GM21423 (cell line): Measurements from ENCODE around the gene WWP2.
"Not testable (repeated sequence)": the region's sequence is repeated elsewhere in the genome, so short reads cannot be mapped to it uniquely, and the experiment has no call there.

Experiments
- ATAC-seq: cut with Tn5 transposase; IDR thresholded peaks from one replicate; pipeline ENCODE4 v1.9.1; 2021; ENCODE audit warnings: mild to moderate bottlenecking, moderate library complexity; ENCODE audit not compliant: unreplicated experiment

Gene WWP2

GRCh38 chr16:69745232-69745612, 16.9 kb upstream of the WWP2 start:
- no peak for ATAC-seq

DNA sequence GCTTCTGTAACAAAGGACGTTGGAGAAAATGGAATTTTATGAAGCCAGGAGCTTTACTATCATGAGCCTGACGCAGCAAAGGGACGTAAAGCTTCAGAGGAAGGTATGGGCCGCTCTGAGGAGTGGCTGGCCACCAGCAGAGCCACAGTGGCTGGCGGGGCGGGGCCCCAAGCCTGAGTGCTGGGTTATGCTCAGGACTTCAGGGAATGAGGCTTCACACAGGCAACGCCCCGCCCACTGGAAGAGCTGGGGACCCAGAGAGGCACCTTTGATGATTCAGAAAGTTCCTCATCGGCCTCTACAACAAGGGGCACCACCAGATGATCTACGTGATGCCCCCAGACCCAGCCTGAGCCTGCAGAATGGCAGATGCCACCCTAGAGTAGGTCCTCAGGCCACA, 16.2 kb upstream of the WWP2 start:
- no peak for ATAC-seq

- no peak for ATAC-seq
Observed at GRCh38 chr16:69747115-69747514, 15.0 kb upstream of the WWP2 start.

GRCh38 chr16:69748694-69749345, 13.3 kb upstream of the WWP2 start:
- ATAC-seq = no peak

- no peak for ATAC-seq
Observed at GRCh38 chr16:69754143-69754468, 8.0 kb upstream of the WWP2 start.

- ATAC-seq = peak; percentile 97
Observed at GRCh38 chr16:69754469-69755310, 7.4 kb upstream of the WWP2 start, which contains the start of gene NOB1. TSS of gene NOB1 (minus strand) at chr16:69754926. CDS start at chr16:69754910, 16 bp downstream.

- no peak for ATAC-seq
Observed at GRCh38 chr16:69756705-69757104, 5.4 kb upstream of the WWP2 start.

DNA sequence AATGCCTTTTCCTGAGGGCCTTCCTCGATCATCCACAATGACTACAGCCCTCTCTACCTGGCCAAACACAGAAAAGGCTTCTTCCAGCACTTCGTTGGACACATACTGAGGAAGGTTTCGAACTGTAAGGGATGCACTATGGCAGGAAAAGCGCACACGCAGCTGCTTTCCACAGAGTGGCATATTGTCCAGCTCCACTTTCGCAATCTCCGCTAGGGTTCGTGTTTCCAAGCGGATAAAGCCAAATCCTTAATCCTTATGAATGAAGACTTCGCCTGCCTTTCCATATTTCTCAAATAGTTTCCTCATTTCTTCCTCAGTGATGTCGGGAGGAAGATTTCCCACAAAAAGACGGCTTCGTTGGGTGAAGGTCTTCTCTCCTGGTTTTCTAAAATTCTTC, 4.8 kb upstream of the WWP2 start:
- ATAC-seq = not testable (repeated sequence)

GRCh38 chr16:69762814-69763598, 874 bp downstream of the WWP2 start:
- ATAC-seq = no peak

GRCh38 chr16:69763599-69763942, 1.4 kb downstream of the WWP2 start:
- ATAC-seq = no peak

GRCh38 chr16:69767459-69768229, 5.5 kb downstream of the WWP2 start:
- ATAC-seq = no peak

DNA sequence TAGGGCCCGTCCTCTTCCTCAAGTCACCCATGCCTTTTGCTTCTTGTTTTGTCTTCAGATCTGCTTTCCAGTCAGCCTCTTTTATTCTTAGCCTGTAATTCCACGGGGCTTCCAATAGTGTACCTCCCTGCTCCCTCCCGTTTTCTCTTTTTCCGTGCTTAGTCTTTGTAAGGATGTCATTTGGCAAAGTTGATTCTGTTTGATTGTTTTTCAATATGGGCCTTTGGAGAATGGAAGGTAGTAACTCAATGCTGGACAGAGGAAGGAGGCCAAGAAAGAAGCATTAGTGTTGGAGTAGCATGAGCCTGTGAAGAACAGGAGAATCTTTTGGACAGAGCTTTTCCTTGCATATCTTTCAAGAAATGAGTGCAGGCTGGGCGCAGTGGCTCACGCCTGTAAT, 6.5 kb downstream of the WWP2 start:
- ATAC-seq = no peak

GRCh38 chr16:69769404-69769803, 7.3 kb downstream of the WWP2 start:
- no peak for ATAC-seq

GRCh38 chr16:69771651-69771967, 9.5 kb downstream of the WWP2 start:
- no peak for ATAC-seq

GRCh38 chr16:69773260-69773947, 11.3 kb downstream of the WWP2 start:
- ATAC-seq = peak; percentile 47

- ATAC-seq = no peak
Observed at GRCh38 chr16:69775563-69775962, 13.4 kb downstream of the WWP2 start.

GRCh38 chr16:69779724-69780123, 17.6 kb downstream of the WWP2 start:
- ATAC-seq = no peak

DNA sequence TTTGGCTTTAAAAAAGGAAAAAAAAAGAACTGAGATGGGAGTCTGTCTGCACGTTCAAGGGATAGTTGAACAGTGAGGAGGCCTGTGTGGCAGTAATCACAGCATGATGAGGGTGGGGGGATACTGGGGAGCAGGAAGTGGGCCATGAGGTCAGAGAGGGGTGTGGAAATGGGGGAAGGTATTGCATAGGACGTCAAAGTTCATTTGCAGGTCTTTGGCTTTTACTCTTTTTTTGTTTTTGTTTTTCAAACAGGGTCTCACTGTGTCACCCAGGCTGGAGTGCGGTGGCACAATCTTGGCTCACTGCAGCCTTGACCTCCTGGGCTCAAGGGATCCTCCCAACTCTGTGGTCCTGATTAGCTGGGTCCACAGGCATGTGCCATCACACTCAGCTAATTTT, 19.0 kb downstream of the WWP2 start:
- no peak for ATAC-seq

DNA sequence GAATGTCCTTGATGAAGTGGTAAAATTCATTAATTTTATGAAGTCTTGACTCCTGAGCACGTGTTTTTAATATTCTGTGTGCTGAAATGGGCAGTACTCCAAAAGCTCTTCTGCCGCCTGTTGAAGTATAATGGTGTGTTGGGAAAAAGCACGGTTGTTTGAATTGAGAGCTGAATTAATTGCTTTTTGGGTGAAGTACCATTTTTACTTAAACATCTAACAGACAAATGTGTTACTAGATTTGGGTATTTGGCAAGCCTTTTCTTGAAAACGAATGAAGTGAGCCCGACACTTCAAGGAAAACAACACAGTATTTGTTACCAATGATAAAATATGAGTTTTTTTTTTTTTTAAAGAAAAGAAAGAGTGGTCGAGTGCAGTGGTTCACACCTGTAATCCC, 22.5 kb downstream of the WWP2 start:
- no peak for ATAC-seq

- ATAC-seq = no peak
Observed at GRCh38 chr16:69787883-69788282, 25.8 kb downstream of the WWP2 start.

DNA sequence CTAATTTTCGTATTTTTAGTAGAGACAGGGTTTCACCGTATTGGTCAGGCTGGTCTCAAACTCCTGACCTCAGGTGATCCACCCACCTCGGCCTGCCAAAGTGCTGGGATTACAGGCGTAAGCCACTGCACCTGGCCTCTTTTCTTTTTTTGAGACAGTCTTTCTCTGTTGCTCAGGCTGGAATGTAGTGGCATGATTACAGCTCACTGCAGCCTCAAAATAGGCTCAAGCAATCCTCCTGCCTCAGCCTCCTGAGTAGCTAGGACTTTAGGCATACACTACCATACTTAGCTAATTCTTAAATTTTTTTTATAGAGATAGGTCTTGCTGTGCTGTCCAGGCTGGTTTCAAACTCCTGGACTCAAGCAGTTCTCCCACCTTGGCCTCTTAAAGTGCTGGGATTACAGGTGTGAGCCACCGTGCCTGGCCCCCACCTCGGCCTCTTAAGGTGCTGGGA, 29.3 kb downstream of the WWP2 start:
- not testable (repeated sequence) for ATAC-seq
